ENCODE data around the gene WRAP53. TPM values are rescaled to one million over a fixed set of nuclear protein-coding genes. Genes with fewer than 3 reads are reported as not detected.

The WRAP53 gene
- total and polyA plus RNA-seq, 2 donors from 2014 or later, result 6.5 to 10.8 TPM

DNA sequence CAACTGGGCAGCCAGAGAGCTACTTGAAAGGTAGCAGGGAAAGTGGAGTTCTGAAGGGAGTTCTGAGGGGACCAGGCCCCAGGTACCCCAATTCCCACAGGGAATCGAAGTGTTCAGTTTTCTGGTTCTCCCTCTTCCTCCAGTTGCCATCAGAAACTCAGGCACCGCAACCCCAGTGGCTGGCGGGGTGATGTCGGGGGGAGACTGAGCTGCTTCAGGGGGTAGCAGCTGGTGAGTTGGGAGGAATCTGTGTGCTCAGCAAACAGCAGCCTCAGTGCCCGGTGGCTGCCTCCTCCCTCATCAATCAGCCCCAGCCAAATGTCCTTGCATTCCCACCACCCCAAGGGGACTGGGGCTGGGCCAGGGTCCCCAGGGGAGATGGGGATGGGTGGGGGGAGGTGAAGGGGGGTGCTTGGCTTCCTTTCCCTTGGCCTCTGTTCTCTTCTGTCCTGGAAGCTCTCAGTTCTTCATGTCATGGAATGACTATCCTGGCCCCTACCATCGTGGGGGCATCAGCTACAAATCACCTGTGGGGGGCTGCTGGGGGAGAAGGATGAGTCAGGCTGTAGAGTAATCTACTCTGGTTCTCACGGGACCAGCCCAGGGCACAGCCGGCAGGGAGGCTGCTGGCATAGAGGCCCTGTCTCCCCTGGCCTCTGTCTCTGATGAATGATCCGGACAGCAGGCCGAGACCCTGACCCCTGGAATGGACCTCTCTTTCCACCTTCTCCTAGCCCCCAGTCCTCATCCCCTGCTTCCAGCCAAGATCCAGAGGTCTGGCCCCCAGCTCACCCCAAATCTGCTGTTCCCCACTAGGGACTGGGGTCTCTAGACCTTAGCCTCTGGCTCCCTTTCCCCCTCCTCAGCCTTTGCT is 26.7 kb downstream of the WRAP53 start:
- TF ChIP-seq, protein P1, sequence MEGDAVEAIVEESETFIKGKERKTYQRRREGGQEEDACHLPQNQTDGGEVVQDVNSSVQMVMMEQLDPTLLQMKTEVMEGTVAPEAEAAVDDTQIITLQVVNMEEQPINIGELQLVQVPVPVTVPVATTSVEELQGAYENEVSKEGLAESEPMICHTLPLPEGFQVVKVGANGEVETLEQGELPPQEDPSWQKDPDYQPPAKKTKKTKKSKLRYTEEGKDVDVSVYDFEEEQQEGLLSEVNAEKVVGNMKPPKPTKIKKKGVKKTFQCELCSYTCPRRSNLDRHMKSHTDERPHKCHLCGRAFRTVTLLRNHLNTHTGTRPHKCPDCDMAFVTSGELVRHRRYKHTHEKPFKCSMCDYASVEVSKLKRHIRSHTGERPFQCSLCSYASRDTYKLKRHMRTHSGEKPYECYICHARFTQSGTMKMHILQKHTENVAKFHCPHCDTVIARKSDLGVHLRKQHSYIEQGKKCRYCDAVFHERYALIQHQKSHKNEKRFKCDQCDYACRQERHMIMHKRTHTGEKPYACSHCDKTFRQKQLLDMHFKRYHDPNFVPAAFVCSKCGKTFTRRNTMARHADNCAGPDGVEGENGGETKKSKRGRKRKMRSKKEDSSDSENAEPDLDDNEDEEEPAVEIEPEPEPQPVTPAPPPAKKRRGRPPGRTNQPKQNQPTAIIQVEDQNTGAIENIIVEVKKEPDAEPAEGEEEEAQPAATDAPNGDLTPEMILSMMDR (IDR thresholded peaks at IDR 0.05; ENCODE audit: borderline replicate concordance, extremely low read depth, insufficient read depth), result no peak
- DNase-seq, result peak in 1 of 5 donors; percentile 37
- Histone ChIP-seq H3K27me3 (ENCODE audit: control insufficient read depth, insufficient read depth, low read length) (no peaks in the 10 kb centered on the region), H3K27ac (ENCODE audit: low read depth in 2 of 2, low read length in 2 of 2) (no peak overlapping the region), H3K4me3 (ENCODE audit: low read length in 3 of 3) (no peak overlapping the region), H3K4me1 (ENCODE audit: control insufficient read depth in 2 of 3, insufficient read depth in 2 of 3, low read depth in 1 of 3, low read length in 3 of 3) (peaks cover 0 to 6% (median 0%) of the 10 kb centered on the region in 3 donors), H3K9me3 (ENCODE audit: control insufficient read depth in 2 of 3, insufficient read depth in 1 of 3, low read length in 3 of 3) (no peaks in the 10 kb centered on the region), H3K9ac (ENCODE audit: low read length in 3 of 3) (no peak overlapping the region), H3K36me3 (ENCODE audit: control insufficient read depth in 2 of 3, insufficient read depth in 3 of 3, low read length in 3 of 3) (no peaks in the 10 kb centered on the region)
- no peak for FAIRE-seq
- intact Hi-C loops (cut with DNase I), result no loop called here

GRCh38 chr17:7715936-7716886 is 27.9 kb downstream of the WRAP53 start:
- H3K9me3 ChIP-seq (ENCODE audit: control insufficient read depth in 2 of 3, insufficient read depth in 1 of 3, low read length in 3 of 3), result no peaks in the 10 kb centered on the region
- TF ChIP-seq, protein P1 (IDR thresholded peaks at IDR 0.05; ENCODE audit: borderline replicate concordance, extremely low read depth, insufficient read depth), result no peak
- intact Hi-C loops (cut with DNase I), result no loop called here
- DNase-seq (peak in 2 of 5 donors; percentile 30 to 33), FAIRE-seq (no peak)
- peaks cover 0 to 6% (median 0%) of the 10 kb centered on the region in 3 donors for H3K4me1 ChIP-seq (ENCODE audit: control insufficient read depth in 2 of 3, insufficient read depth in 2 of 3, low read depth in 1 of 3, low read length in 3 of 3)
- no peaks in the 10 kb centered on the region for H3K27me3 ChIP-seq (ENCODE audit: control insufficient read depth, insufficient read depth, low read length)
- no peaks in the 10 kb centered on the region for H3K36me3 ChIP-seq (ENCODE audit: control insufficient read depth in 2 of 3, insufficient read depth in 3 of 3, low read length in 3 of 3)
- H3K4me3 ChIP-seq (ENCODE audit: low read length in 3 of 3), result peak overlapping the region; percentile 41 to 64 (median 51)
- no peak overlapping the region for H3K27ac ChIP-seq (ENCODE audit: low read depth in 2 of 2, low read length in 2 of 2)
- peak overlapping the region in 2 of 3 donors; percentile 30 to 77 for H3K9ac ChIP-seq (ENCODE audit: low read length in 3 of 3)

- H3K27ac ChIP-seq (ENCODE audit: low read depth in 2 of 2, low read length in 2 of 2), result no peak within 1 kb of the TSS
Measured at GRCh38 chr17:7716901-7717755, 28.9 kb downstream of the WRAP53 start, which contains the start of gene DNAH2. Gene DNAH2, plus strand, starts transcription at chr17:7717744. Its CDS starts 1,991 bp downstream, at chr17:7719735.

More at GRCh38 chr17:7716901-7717755, 28.9 kb downstream of the WRAP53 start, which contains the start of gene DNAH2:
- Histone ChIP-seq H3K9ac (ENCODE audit: low read length in 3 of 3) (peak within 1 kb of the TSS; percentile 30 to 77 (median 33)), H3K27me3 (ENCODE audit: control insufficient read depth, insufficient read depth, low read length) (no peaks in the 10 kb centered on the region), H3K4me3 (ENCODE audit: low read length in 3 of 3) (peak within 1 kb of the TSS; percentile 41 to 64 (median 57)), H3K4me1 (ENCODE audit: control insufficient read depth in 2 of 3, insufficient read depth in 2 of 3, low read depth in 1 of 3, low read length in 3 of 3) (peaks cover 0 to 6% (median 0%) of the 10 kb centered on the region in 3 donors), H3K36me3 (ENCODE audit: control insufficient read depth in 2 of 3, insufficient read depth in 3 of 3, low read length in 3 of 3) (no peaks in the 10 kb centered on the region), H3K9me3 (ENCODE audit: control insufficient read depth in 2 of 3, insufficient read depth in 1 of 3, low read length in 3 of 3) (no peaks in the 10 kb centered on the region)
- FAIRE-seq (no peak), DNase-seq (peak; percentile 93 to 98 (median 97))
- intact Hi-C loops (cut with DNase I), result no loop called here
- TF ChIP-seq, protein P1 (IDR thresholded peaks at IDR 0.05; ENCODE audit: borderline replicate concordance, extremely low read depth, insufficient read depth), result peak; percentile 41
